Right atrium auricular region (tissue), 2 donors: ENCODE measurements around the gene S100A14. TPM values are rescaled to one million over a fixed set of nuclear protein-coding genes. Genes with fewer than 3 reads are reported as not detected.
"Not testable (repeated sequence)": the region's sequence is repeated elsewhere in the genome, so short reads cannot be mapped to it uniquely, and the experiment has no call there.

Experiments used
- DNase-seq: peaks from one replicate; pipeline ENCODE4 v3.0.0-alpha.2; 2019; ENCODE audit warnings: low spot score
- H3K27ac ChIP-seq, 2 donors: fragments of 200-600 bp; sonication (generic); 1 replicate in 1 of 2; 2 replicates in 1 of 2; pipeline ENCODE4 v1.5.1; 2016 to 2019
- H3K27me3 ChIP-seq, 2 donors: fragments of 200-600 bp; sonication (generic); one replicate each; pipeline versions ENCODE4 v1.5.1 to v1.6.0; 2017 to 2019
- H3K36me3 ChIP-seq: fragments of 200-600 bp; sonication (generic); one replicate; pipeline ENCODE4 v1.5.1; 2016
- H3K4me1 ChIP-seq, 2 donors: fragments of 200-600 bp; sonication (generic); one replicate each; pipeline versions ENCODE4 v1.5.1 to v1.6.0; 2017 to 2019
- H3K4me3 ChIP-seq, 2 donors: fragments of 200-600 bp; sonication (generic); 1 replicate in 1 of 2; 2 replicates in 1 of 2; pipeline ENCODE4 v1.5.1; 2017 to 2019; ENCODE audit warnings: mild to moderate bottlenecking in 1 of 2, moderate library complexity in 1 of 2
- H3K9me3 ChIP-seq, 2 donors: fragments of 200-600 bp; sonication (generic); one replicate each; pipeline ENCODE4 v1.5.1; 2019
- total RNA-seq, 2 donors: library from RNA; depleted of rRNA; stranded (reverse); fragments of >200 nt; gene quantifications; one replicate each; pipeline ENCODE4 v1.1.0, GENCODE V29; 2016
- TF ChIP-seq, protein P1 (sequence below), 2 donors: fragments of 200-600 bp; sonication (generic); IDR thresholded peaks; one replicate each; pipeline ENCODE4 v1.5.1; 2019; ENCODE audit warnings: antibody characterized with exemption in 2 of 2

The S100A14 gene
- total RNA-seq, 2 donors from 2014 or later = 0.55 to 2.4 TPM

DNA sequence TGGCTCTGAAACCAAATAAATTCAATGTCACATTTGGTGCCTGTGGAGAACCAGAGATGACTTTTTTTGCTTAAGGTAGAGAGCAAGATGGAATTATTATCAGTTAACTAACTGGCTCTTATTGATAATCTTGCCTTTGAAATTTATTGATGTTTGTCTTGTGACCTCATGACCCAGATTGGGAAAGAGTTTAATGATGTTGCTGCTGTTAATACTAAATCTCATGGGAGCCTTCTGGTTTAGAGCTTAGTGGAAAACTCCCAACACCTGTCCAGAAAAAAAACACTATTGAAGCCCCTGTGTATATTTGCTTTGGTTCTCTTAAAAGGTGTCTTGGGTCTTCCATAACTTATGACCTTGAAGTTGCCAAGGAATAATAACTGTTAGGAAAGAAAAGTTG is 27.7 kb upstream of the S100A14 start:
- H3K27ac ChIP-seq = peak overlapping the region; percentile 52 to 71
- H3K27me3 ChIP-seq = no peaks in the 10 kb centered on the region
- peaks cover 0 to 55% of the 10 kb centered on the region in 2 donors for H3K4me1 ChIP-seq
- TF ChIP-seq, protein P1, sequence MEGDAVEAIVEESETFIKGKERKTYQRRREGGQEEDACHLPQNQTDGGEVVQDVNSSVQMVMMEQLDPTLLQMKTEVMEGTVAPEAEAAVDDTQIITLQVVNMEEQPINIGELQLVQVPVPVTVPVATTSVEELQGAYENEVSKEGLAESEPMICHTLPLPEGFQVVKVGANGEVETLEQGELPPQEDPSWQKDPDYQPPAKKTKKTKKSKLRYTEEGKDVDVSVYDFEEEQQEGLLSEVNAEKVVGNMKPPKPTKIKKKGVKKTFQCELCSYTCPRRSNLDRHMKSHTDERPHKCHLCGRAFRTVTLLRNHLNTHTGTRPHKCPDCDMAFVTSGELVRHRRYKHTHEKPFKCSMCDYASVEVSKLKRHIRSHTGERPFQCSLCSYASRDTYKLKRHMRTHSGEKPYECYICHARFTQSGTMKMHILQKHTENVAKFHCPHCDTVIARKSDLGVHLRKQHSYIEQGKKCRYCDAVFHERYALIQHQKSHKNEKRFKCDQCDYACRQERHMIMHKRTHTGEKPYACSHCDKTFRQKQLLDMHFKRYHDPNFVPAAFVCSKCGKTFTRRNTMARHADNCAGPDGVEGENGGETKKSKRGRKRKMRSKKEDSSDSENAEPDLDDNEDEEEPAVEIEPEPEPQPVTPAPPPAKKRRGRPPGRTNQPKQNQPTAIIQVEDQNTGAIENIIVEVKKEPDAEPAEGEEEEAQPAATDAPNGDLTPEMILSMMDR (IDR thresholded peaks at IDR 0.05) = no peak
- no peak overlapping the region for H3K4me3 ChIP-seq
- no peaks in the 10 kb centered on the region for H3K9me3 ChIP-seq
- peaks cover 77% of the 10 kb centered on the region for H3K36me3 ChIP-seq
- DNase-seq = no peak

DNA sequence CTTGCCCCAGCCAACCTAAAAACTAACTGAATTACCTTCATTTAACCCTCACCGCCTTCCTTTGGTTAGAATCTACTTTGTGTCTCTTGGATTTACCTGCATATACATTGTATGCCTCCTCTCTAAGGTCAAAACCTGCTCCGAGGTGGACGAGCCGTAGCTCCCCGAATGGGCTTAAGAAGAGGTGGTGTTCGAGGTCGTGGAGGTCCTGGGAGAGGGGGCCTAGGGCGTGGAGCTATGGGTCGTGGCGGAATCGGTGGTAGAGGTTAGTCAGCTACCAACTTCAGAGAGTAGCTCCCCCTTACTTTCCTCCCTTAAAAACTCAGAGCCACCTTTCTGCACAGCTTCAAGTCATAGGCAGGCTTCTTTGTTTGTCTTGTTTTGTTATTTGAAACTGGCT is 27.0 kb upstream of the S100A14 start:
- Histone ChIP-seq H3K36me3 (peaks cover 84% of the 10 kb centered on the region), H3K4me1 (peaks cover 0 to 55% of the 10 kb centered on the region in 2 donors), H3K4me3 (no peak overlapping the region), H3K27ac (peak overlapping the region; percentile 44 to 71), H3K9me3 (no peaks in the 10 kb centered on the region), H3K27me3 (no peaks in the 10 kb centered on the region)
- TF ChIP-seq, protein P1 (IDR thresholded peaks at IDR 0.05) = no peak
- no peak for DNase-seq

DNA sequence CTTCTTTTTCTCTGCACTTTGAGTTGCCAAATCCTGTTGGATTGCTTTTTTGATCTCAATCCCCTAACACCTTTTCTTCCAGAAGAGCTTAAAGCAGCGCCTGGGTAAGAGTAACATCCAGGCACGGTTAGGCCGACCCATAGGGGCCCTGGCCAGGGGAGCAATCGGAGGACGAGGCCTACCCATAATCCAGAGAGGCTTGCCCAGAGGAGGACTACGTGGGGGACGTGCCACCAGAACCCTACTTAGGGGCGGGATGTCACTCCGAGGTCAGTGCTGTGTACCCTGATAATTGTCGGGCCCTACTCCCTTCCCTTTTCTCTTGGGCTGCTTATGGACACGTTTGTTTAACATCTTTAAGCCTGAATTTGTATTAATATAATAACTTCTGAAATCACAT is 26.0 kb upstream of the S100A14 start:
- H3K4me3 ChIP-seq = no peak overlapping the region
- TF ChIP-seq, protein P1 (IDR thresholded peaks at IDR 0.05) = no peak
- H3K4me1 ChIP-seq = peaks cover 0 to 63% of the 10 kb centered on the region in 2 donors
- H3K27me3 ChIP-seq = no peaks in the 10 kb centered on the region
- no peak for DNase-seq
- peak overlapping the region; percentile 44 to 100 for H3K27ac ChIP-seq
- H3K36me3 ChIP-seq = peaks cover 92% of the 10 kb centered on the region
- no peaks in the 10 kb centered on the region for H3K9me3 ChIP-seq

DNA sequence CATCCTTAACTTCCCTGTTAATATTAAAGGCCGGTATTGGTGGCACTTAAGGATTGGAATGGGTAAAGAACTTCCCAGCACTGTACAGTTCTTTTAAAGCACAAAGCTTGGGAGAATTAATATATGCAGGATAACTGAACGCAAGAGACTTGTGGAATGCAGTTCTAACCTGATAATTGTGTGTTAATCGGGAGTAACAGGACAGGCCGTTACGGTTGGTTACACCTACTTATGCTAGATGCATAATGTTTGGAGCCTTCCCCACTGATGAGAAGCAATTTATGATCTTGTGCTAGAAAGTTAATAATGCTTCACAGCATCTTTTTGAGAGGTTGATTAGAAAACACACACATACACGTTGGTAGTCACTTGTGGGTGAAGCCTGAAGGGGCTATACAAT is 24.7 kb upstream of the S100A14 start:
- Histone ChIP-seq H3K9me3 (no peaks in the 10 kb centered on the region), H3K4me1 (peaks cover 0 to 76% of the 10 kb centered on the region in 2 donors), H3K27me3 (no peaks in the 10 kb centered on the region), H3K4me3 (no peak overlapping the region), H3K36me3 (peaks cover 98% of the 10 kb centered on the region), H3K27ac (peak overlapping the region in 1 of 2 donors; percentile 100)
- no peak for DNase-seq
- TF ChIP-seq, protein P1 (IDR thresholded peaks at IDR 0.05) = no peak

DNA sequence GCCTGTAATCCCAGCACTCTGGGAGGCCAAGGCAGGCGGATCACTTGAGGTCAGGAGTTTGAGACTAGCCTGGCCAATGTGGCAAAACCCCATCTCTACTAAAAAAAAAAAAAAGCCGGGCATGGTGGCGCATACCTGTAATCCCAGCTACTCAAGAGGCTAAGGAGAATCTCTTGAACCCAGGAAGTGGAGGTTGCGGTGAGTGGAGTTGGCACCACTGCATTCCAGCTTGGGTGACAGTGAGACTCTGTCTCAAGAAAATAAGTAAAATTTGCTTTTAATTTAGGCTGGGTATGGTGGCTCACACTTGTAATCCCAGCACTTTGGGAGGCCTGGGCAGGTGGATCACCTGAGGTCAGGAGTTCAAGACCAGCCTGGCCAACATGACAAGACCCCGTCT is 24.1 kb upstream of the S100A14 start:
- not testable (repeated sequence) for H3K4me3 ChIP-seq, DNase-seq, H3K27me3 ChIP-seq, H3K9me3 ChIP-seq
- Histone ChIP-seq H3K4me1 (peaks cover 0 to 83% of the 10 kb centered on the region in 2 donors), H3K27ac (peak overlapping the region in 1 of 2 donors; percentile 100), H3K36me3 (peaks cover 97% of the 10 kb centered on the region)

DNA sequence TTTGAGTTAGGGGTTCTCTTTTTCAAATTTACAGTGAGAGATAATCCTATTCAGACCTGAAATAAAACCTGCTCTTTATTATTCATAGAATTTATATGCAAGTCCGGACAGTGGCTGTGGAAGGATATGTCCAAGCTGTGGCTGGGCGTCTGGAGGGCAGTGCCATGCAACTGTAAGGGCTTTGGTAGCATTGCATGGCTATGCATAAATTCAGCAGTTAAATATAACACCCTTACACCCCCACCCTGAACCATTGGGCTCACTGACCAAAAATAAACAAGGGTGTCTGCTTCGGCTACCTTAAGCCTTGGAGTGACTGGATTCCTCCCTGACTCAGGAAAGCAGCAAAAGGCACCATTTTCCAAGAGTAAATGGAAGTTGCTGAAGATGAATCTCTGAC is 23.2 kb upstream of the S100A14 start:
- H3K4me3 ChIP-seq = no peak overlapping the region
- peaks cover 0 to 82% of the 10 kb centered on the region in 2 donors for H3K4me1 ChIP-seq
- DNase-seq = no peak
- H3K36me3 ChIP-seq = peaks cover 91% of the 10 kb centered on the region
- TF ChIP-seq, protein P1 (IDR thresholded peaks at IDR 0.05) = no peak
- H3K27ac ChIP-seq = peak overlapping the region; percentile 100
- H3K27me3 ChIP-seq = no peaks in the 10 kb centered on the region
- no peaks in the 10 kb centered on the region for H3K9me3 ChIP-seq
